ENCODE measurements around the gene NCAM1. TPM values are rescaled to one million over a fixed set of nuclear protein-coding genes. Genes with fewer than 3 reads are reported as not detected.
A peak's percentile ranks its signal among the peaks of the same experiment; 100 is the strongest.

The NCAM1 gene
- total and polyA plus RNA-seq, 8 donors, result 1.7 to 45.0 (median 37.6) TPM

- intact Hi-C loops (cut with DNase I), result no loop called here
- TF ChIP-seq, protein P1, sequence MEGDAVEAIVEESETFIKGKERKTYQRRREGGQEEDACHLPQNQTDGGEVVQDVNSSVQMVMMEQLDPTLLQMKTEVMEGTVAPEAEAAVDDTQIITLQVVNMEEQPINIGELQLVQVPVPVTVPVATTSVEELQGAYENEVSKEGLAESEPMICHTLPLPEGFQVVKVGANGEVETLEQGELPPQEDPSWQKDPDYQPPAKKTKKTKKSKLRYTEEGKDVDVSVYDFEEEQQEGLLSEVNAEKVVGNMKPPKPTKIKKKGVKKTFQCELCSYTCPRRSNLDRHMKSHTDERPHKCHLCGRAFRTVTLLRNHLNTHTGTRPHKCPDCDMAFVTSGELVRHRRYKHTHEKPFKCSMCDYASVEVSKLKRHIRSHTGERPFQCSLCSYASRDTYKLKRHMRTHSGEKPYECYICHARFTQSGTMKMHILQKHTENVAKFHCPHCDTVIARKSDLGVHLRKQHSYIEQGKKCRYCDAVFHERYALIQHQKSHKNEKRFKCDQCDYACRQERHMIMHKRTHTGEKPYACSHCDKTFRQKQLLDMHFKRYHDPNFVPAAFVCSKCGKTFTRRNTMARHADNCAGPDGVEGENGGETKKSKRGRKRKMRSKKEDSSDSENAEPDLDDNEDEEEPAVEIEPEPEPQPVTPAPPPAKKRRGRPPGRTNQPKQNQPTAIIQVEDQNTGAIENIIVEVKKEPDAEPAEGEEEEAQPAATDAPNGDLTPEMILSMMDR (IDR thresholded peaks at IDR 0.05), result no peak
- ATAC-seq, result no peak
Measured at GRCh38 chr11:113314065-113314388, 352.8 kb downstream of the NCAM1 start.

GRCh38 chr11:113314389-113315301 lies 353.4 kb downstream of the NCAM1 start, which contains the start of gene TTC12:
Gene TTC12, plus strand, starts transcription at chr11:113314583. Its CDS starts 1,675 bp downstream, at chr11:113316258.
- TF ChIP-seq, protein P1 (IDR thresholded peaks at IDR 0.05), result no peak
- Histone ChIP-seq H3K27me3 (no peaks in the 10 kb centered on the region), H3K27ac (peak within 1 kb of the TSS; percentile 61 to 90), H3K36me3 (no peaks in the 10 kb centered on the region), H3K4me3 (peak within 1 kb of the TSS; percentile 55 to 83), H3K4me1 (peaks cover 0 to 15% of the 10 kb centered on the region in 2 donors), H3K9me3 (no peaks in the 10 kb centered on the region)
- ATAC-seq (peak; percentile 100), DNase-seq (peak; percentile 94 to 99 (median 95))
- intact Hi-C loops (cut with DNase I), result no loop called here

More at GRCh38 chr11:113314065-113314388, 352.8 kb downstream of the NCAM1 start:
- H3K4me1 ChIP-seq, result peaks cover 0 to 15% of the 10 kb centered on the region in 2 donors
- no peaks in the 10 kb centered on the region for H3K9me3 ChIP-seq
- H3K27ac ChIP-seq, result peak overlapping the region in 1 of 2 donors; percentile 90
- H3K27me3 ChIP-seq, result no peaks in the 10 kb centered on the region
- DNase-seq, result no peak
- no peaks in the 10 kb centered on the region for H3K36me3 ChIP-seq
- H3K4me3 ChIP-seq, result peak overlapping the region; percentile 55 to 83

GRCh38 chr11:113315811-113316210 lies 354.6 kb downstream of the NCAM1 start:
- no peak for DNase-seq
- H3K9me3 ChIP-seq, result no peaks in the 10 kb centered on the region
- H3K36me3 ChIP-seq, result peaks cover 0 to 3% of the 10 kb centered on the region in 2 donors
- intact Hi-C loops (cut with DNase I), result no loop called here
- peaks cover 0 to 15% of the 10 kb centered on the region in 2 donors for H3K4me1 ChIP-seq
- peak overlapping the region in 1 of 2 donors; percentile 83 for H3K4me3 ChIP-seq
- H3K27ac ChIP-seq, result no peak overlapping the region
- no peaks in the 10 kb centered on the region for H3K27me3 ChIP-seq
- ATAC-seq, result no peak
- TF ChIP-seq, protein P1 (IDR thresholded peaks at IDR 0.05), result no peak

GRCh38 chr11:113316256-113316655 lies 355.0 kb downstream of the NCAM1 start:
- H3K4me1 ChIP-seq, result peaks cover 0 to 15% of the 10 kb centered on the region in 2 donors
- H3K9me3 ChIP-seq, result no peaks in the 10 kb centered on the region
- H3K36me3 ChIP-seq, result peaks cover 0 to 3% of the 10 kb centered on the region in 2 donors
- no peak overlapping the region for H3K27ac ChIP-seq
- intact Hi-C loops (cut with DNase I), result no loop called here
- no peak for ATAC-seq
- TF ChIP-seq, protein P1 (IDR thresholded peaks at IDR 0.05), result no peak
- H3K4me3 ChIP-seq, result no peak overlapping the region
- H3K27me3 ChIP-seq, result no peaks in the 10 kb centered on the region
- DNase-seq, result no peak

- intact Hi-C loops (cut with DNase I), result no loop called here
- ATAC-seq (no peak), DNase-seq (no peak)
- TF ChIP-seq, protein P1 (IDR thresholded peaks at IDR 0.05), result no peak
- Histone ChIP-seq H3K4me1 (peaks cover 0 to 15% of the 10 kb centered on the region in 2 donors), H3K27me3 (no peaks in the 10 kb centered on the region), H3K9me3 (no peaks in the 10 kb centered on the region), H3K27ac (no peak overlapping the region), H3K36me3 (peaks cover 0 to 3% of the 10 kb centered on the region in 2 donors), H3K4me3 (no peak overlapping the region)
Measured at GRCh38 chr11:113317339-113317738, 356.1 kb downstream of the NCAM1 start.
